AG09319 (cell line): ENCODE measurements around the gene GLI3.

ENCODE experiments used
- DNase-seq: peaks from one replicate; pipeline ENCODE4 v3.0.0-alpha.2; 2010; ENCODE audit warnings: low read depth; ENCODE audit errors: extremely low read depth
- CTCF ChIP-seq: IDR thresholded peaks from 2 replicates; pipeline ENCODE4 v1.5.1; 2011; ENCODE audit warnings: low read depth, mild to moderate bottlenecking, inconsistent platforms, low read length, moderate library complexity

GLI3 gene

GRCh38 chr7:42105554-42106358, 131.3 kb downstream of the GLI3 start:
- no peak for TF ChIP-seq CTCF
- DNase-seq: no peak

- TF ChIP-seq CTCF: no peak
Observed at GRCh38 chr7:42104694-42105093, 132.3 kb downstream of the GLI3 start.

GRCh38 chr7:42104231-42104630, 132.8 kb downstream of the GLI3 start:
- DNase-seq: no peak
- no peak for TF ChIP-seq CTCF

More at GRCh38 chr7:42104694-42105093, 132.3 kb downstream of the GLI3 start:
- no peak for DNase-seq

GRCh38 chr7:42103456-42103855, 133.6 kb downstream of the GLI3 start:
- no peak for TF ChIP-seq CTCF
- DNase-seq: no peak

- no peak for DNase-seq
- no peak for TF ChIP-seq CTCF
Observed at GRCh38 chr7:42103020-42103419, 134.0 kb downstream of the GLI3 start.

GRCh38 chr7:42102301-42102700, 134.7 kb downstream of the GLI3 start:
- DNase-seq: no peak
- no peak for TF ChIP-seq CTCF

- no peak for DNase-seq
- no peak for TF ChIP-seq CTCF
Observed at GRCh38 chr7:42100156-42100508, 136.9 kb downstream of the GLI3 start.
